ENCODE results near the gene CDC42. TPM values are rescaled to one million over a fixed set of nuclear protein-coding genes. Genes with fewer than 3 reads are reported as not detected.
"Not testable (repeated sequence)": the region's sequence is repeated elsewhere in the genome, so short reads cannot be mapped to it uniquely, and the experiment has no call there.

CDC42 gene
- total RNA-seq, 1 donor from 2014 or later = 293 TPM

- H3K27me3 Mint-ChIP-seq (ENCODE audit: insufficient read depth); H3K9me3 Mint-ChIP-seq: not testable (repeated sequence)
- Mint-ChIP-seq H3K36me3 (ENCODE audit: low read depth) (peaks cover 55% of the 10 kb centered on the region), H3K4me1 (ENCODE audit: low read depth) (peaks cover 69% of the 10 kb centered on the region), H3K27ac (peak overlapping the region; percentile 69), H3K4me3 (peak overlapping the region; percentile 29)
- peak; percentile 16 for DNase-seq (ENCODE audit: low spot score)
- intact Hi-C loops (cut with micrococcal nuclease) = loop anchor here (1.0 to 2.0 kb wide), 5 partner anchors 13 to 313 kb away; no protein-coding TSS in a partner anchor
Observed at GRCh38 chr1:22092026-22092768, 39.7 kb downstream of the CDC42 start.

- Mint-ChIP-seq H3K4me3 (no peak overlapping the region), H3K36me3 (ENCODE audit: low read depth) (peaks cover 56% of the 10 kb centered on the region), H3K27ac (no peak overlapping the region), H3K27me3 (ENCODE audit: insufficient read depth) (no peaks in the 10 kb centered on the region), H3K9me3 (no peaks in the 10 kb centered on the region), H3K4me1 (ENCODE audit: low read depth) (peaks cover 56% of the 10 kb centered on the region)
- intact Hi-C loops (cut with micrococcal nuclease) = loop anchor here (2.0 kb wide), 1 partner anchor 69 kb away; no protein-coding TSS in a partner anchor
- no peak for DNase-seq (ENCODE audit: low spot score)
Observed at GRCh38 chr1:22093513-22093912, 41.0 kb downstream of the CDC42 start.

GRCh38 chr1:22096036-22096435 lies 43.5 kb downstream of the CDC42 start:
- no peak overlapping the region for H3K4me3 Mint-ChIP-seq
- H3K27me3 Mint-ChIP-seq (ENCODE audit: insufficient read depth) = no peaks in the 10 kb centered on the region
- H3K36me3 Mint-ChIP-seq (ENCODE audit: low read depth) = peaks cover 44% of the 10 kb centered on the region
- peaks cover 50% of the 10 kb centered on the region for H3K4me1 Mint-ChIP-seq (ENCODE audit: low read depth)
- intact Hi-C loops (cut with micrococcal nuclease) = no loop called here
- no peaks in the 10 kb centered on the region for H3K9me3 Mint-ChIP-seq
- no peak overlapping the region for H3K27ac Mint-ChIP-seq
- no peak for DNase-seq (ENCODE audit: low spot score)

GRCh38 chr1:22096463-22096862 lies 44.0 kb downstream of the CDC42 start:
- Mint-ChIP-seq H3K9me3 (no peaks in the 10 kb centered on the region), H3K4me3 (no peak overlapping the region), H3K36me3 (ENCODE audit: low read depth) (peaks cover 44% of the 10 kb centered on the region), H3K4me1 (ENCODE audit: low read depth) (peaks cover 50% of the 10 kb centered on the region), H3K27me3 (ENCODE audit: insufficient read depth) (no peaks in the 10 kb centered on the region), H3K27ac (no peak overlapping the region)
- DNase-seq (ENCODE audit: low spot score) = no peak
- intact Hi-C loops (cut with micrococcal nuclease) = no loop called here

- intact Hi-C loops (cut with micrococcal nuclease) = no loop called here
- DNase-seq (ENCODE audit: low spot score) = no peak
- Mint-ChIP-seq H3K4me1 (ENCODE audit: low read depth) (peaks cover 47% of the 10 kb centered on the region), H3K4me3 (no peak overlapping the region), H3K36me3 (ENCODE audit: low read depth) (peaks cover 37% of the 10 kb centered on the region), H3K27me3 (ENCODE audit: insufficient read depth) (no peaks in the 10 kb centered on the region), H3K27ac (no peak overlapping the region), H3K9me3 (no peaks in the 10 kb centered on the region)
Observed at GRCh38 chr1:22098752-22099151, 46.2 kb downstream of the CDC42 start.

GRCh38 chr1:22100168-22100567 lies 47.7 kb downstream of the CDC42 start:
- H3K36me3 Mint-ChIP-seq (ENCODE audit: low read depth) = peaks cover 41% of the 10 kb centered on the region
- H3K27ac Mint-ChIP-seq = no peak overlapping the region
- intact Hi-C loops (cut with micrococcal nuclease) = no loop called here
- no peak overlapping the region for H3K4me3 Mint-ChIP-seq
- no peak for DNase-seq (ENCODE audit: low spot score)
- no peaks in the 10 kb centered on the region for H3K27me3 Mint-ChIP-seq (ENCODE audit: insufficient read depth)
- no peaks in the 10 kb centered on the region for H3K9me3 Mint-ChIP-seq
- peaks cover 52% of the 10 kb centered on the region for H3K4me1 Mint-ChIP-seq (ENCODE audit: low read depth)

GRCh38 chr1:22101199-22101598 lies 48.7 kb downstream of the CDC42 start:
- no peaks in the 10 kb centered on the region for H3K9me3 Mint-ChIP-seq
- no peak overlapping the region for H3K4me3 Mint-ChIP-seq
- H3K36me3 Mint-ChIP-seq (ENCODE audit: low read depth) = peaks cover 47% of the 10 kb centered on the region
- H3K4me1 Mint-ChIP-seq (ENCODE audit: low read depth) = peaks cover 60% of the 10 kb centered on the region
- no peaks in the 10 kb centered on the region for H3K27me3 Mint-ChIP-seq (ENCODE audit: insufficient read depth)
- intact Hi-C loops (cut with micrococcal nuclease) = no loop called here
- no peak for DNase-seq (ENCODE audit: low spot score)
- H3K27ac Mint-ChIP-seq = peak overlapping the region; percentile 46

GRCh38 chr1:22101995-22102394 lies 49.5 kb downstream of the CDC42 start:
- H3K9me3 Mint-ChIP-seq = no peaks in the 10 kb centered on the region
- no peak for DNase-seq (ENCODE audit: low spot score)
- H3K4me1 Mint-ChIP-seq (ENCODE audit: low read depth) = peaks cover 60% of the 10 kb centered on the region
- H3K4me3 Mint-ChIP-seq = no peak overlapping the region
- peaks cover 41% of the 10 kb centered on the region for H3K36me3 Mint-ChIP-seq (ENCODE audit: low read depth)
- no peaks in the 10 kb centered on the region for H3K27me3 Mint-ChIP-seq (ENCODE audit: insufficient read depth)
- intact Hi-C loops (cut with micrococcal nuclease) = no loop called here
- H3K27ac Mint-ChIP-seq = no peak overlapping the region

GRCh38 chr1:22102746-22103145 lies 50.2 kb downstream of the CDC42 start:
- Mint-ChIP-seq H3K27ac (no peak overlapping the region), H3K4me3 (no peak overlapping the region), H3K36me3 (ENCODE audit: low read depth) (peaks cover 37% of the 10 kb centered on the region), H3K27me3 (ENCODE audit: insufficient read depth) (no peaks in the 10 kb centered on the region), H3K9me3 (no peaks in the 10 kb centered on the region), H3K4me1 (ENCODE audit: low read depth) (peaks cover 60% of the 10 kb centered on the region)
- intact Hi-C loops (cut with micrococcal nuclease) = no loop called here
- DNase-seq (ENCODE audit: low spot score) = no peak

GRCh38 chr1:22104094-22104493 lies 51.6 kb downstream of the CDC42 start:
- peaks cover 63% of the 10 kb centered on the region for H3K4me1 Mint-ChIP-seq (ENCODE audit: low read depth)
- no peaks in the 10 kb centered on the region for H3K27me3 Mint-ChIP-seq (ENCODE audit: insufficient read depth)
- intact Hi-C loops (cut with micrococcal nuclease) = loop anchor here (2.0 kb wide), 1 partner anchor 79 kb away; no protein-coding TSS in a partner anchor
- peak overlapping the region; percentile 89 for H3K27ac Mint-ChIP-seq
- H3K36me3 Mint-ChIP-seq (ENCODE audit: low read depth) = peaks cover 38% of the 10 kb centered on the region
- DNase-seq (ENCODE audit: low spot score) = no peak
- H3K9me3 Mint-ChIP-seq = no peaks in the 10 kb centered on the region
- H3K4me3 Mint-ChIP-seq = peak overlapping the region; percentile 41

GRCh38 chr1:22104865-22105437 lies 52.4 kb downstream of the CDC42 start:
- intact Hi-C loops (cut with micrococcal nuclease) = loop anchor here (1.0 to 2.0 kb wide), 4 partner anchors 13 to 311 kb away; no protein-coding TSS in a partner anchor
- peaks cover 57% of the 10 kb centered on the region for H3K4me1 Mint-ChIP-seq (ENCODE audit: low read depth)
- H3K9me3 Mint-ChIP-seq = no peaks in the 10 kb centered on the region
- H3K27ac Mint-ChIP-seq = peak overlapping the region; percentile 89
- H3K4me3 Mint-ChIP-seq = peak overlapping the region; percentile 8
- peak; percentile 36 for DNase-seq (ENCODE audit: low spot score)
- H3K27me3 Mint-ChIP-seq (ENCODE audit: insufficient read depth) = no peaks in the 10 kb centered on the region
- H3K36me3 Mint-ChIP-seq (ENCODE audit: low read depth) = peaks cover 37% of the 10 kb centered on the region

- Mint-ChIP-seq H3K27ac (peak overlapping the region; percentile 89), H3K36me3 (ENCODE audit: low read depth) (peaks cover 35% of the 10 kb centered on the region), H3K4me1 (ENCODE audit: low read depth) (peaks cover 50% of the 10 kb centered on the region), H3K9me3 (no peaks in the 10 kb centered on the region), H3K27me3 (ENCODE audit: insufficient read depth) (no peaks in the 10 kb centered on the region), H3K4me3 (no peak overlapping the region)
- no peak for DNase-seq (ENCODE audit: low spot score)
- intact Hi-C loops (cut with micrococcal nuclease) = loop anchor here (1.0 to 2.0 kb wide), 4 partner anchors 13 to 311 kb away; no protein-coding TSS in a partner anchor
Observed at GRCh38 chr1:22105611-22106207, 53.2 kb downstream of the CDC42 start.

GRCh38 chr1:22107126-22107525 lies 54.6 kb downstream of the CDC42 start:
- Mint-ChIP-seq H3K4me3 (no peak overlapping the region), H3K27me3 (ENCODE audit: insufficient read depth) (no peaks in the 10 kb centered on the region), H3K9me3 (no peaks in the 10 kb centered on the region), H3K4me1 (ENCODE audit: low read depth) (peaks cover 44% of the 10 kb centered on the region), H3K27ac (no peak overlapping the region), H3K36me3 (ENCODE audit: low read depth) (peaks cover 39% of the 10 kb centered on the region)
- intact Hi-C loops (cut with micrococcal nuclease) = no loop called here
- no peak for DNase-seq (ENCODE audit: low spot score)
